CD4-positive, alpha-beta T cell (primary cell): ENCODE data around the gene DYRK1A. TPM values are rescaled to one million over a fixed set of nuclear protein-coding genes. Genes with fewer than 3 reads are reported as not detected.
A peak's percentile ranks its signal among the peaks of the same experiment; 100 is the strongest.

Source experiments
- ATAC-seq: fragments of 200-7000 bp; cut with Tn5 transposase; one replicate; pipeline ENCODE4 v1.10.0; 2022; ENCODE audit warnings: mild to moderate bottlenecking; ENCODE audit not compliant: poor library complexity
- CTCF ChIA-PET: fragments of 350-600 bp; sonication (Branson Sonifier 250); formaldehyde crosslinking; loops from one replicate; lab custom pipeline; 2021; ENCODE audit warnings: antibody characterized with exemption, inconsistent platforms; lab: Charles Lee
- POLR2A ChIA-PET: fragments of 350-600 bp; sonication (Branson Sonifier 250); formaldehyde crosslinking; loops from one replicate; lab custom pipeline; 2021; ENCODE audit warnings: antibody characterized with exemption, inconsistent platforms; lab: Charles Lee
- DNase-seq, 14 experiments: peaks; one replicate each; pipeline ENCODE4 v3.0.0-alpha.2; 2013 to 2020; ENCODE audit warnings: mixed read lengths in 2 of 14
- H3K27ac ChIP-seq, 2 donors: one replicate each; pipeline versions ENCODE4 v1.5.1 to v1.7.0; 2013; ENCODE audit warnings: low read length in 2 of 2, low read depth in 1 of 2, mild to moderate bottlenecking in 1 of 2
- H3K27me3 ChIP-seq, 2 experiments: 1 replicate in 1 of 2; 2 replicates in 1 of 2; pipeline versions ENCODE4 v1.6.1 to v1.7.0; 2013; ENCODE audit warnings: low read length in 2 of 2, control low read depth in 1 of 2, mild to moderate bottlenecking in 1 of 2, moderate library complexity in 1 of 2; ENCODE audit not compliant: insufficient read depth in 2 of 2, control insufficient read depth in 1 of 2
- H3K36me3 ChIP-seq: one replicate; pipeline ENCODE4 v1.6.1; 2013; ENCODE audit warnings: low read length, control low read depth; ENCODE audit not compliant: insufficient read depth
- H3K4me1 ChIP-seq: one replicate; pipeline ENCODE4 v1.6.1; 2013; ENCODE audit warnings: low read length, control low read depth; ENCODE audit not compliant: insufficient read depth
- H3K4me3 ChIP-seq: one replicate; pipeline ENCODE4 v1.5.1; 2013; ENCODE audit warnings: mild to moderate bottlenecking, low read length, moderate library complexity
- H3K9me3 ChIP-seq, 2 experiments: 1 replicate in 1 of 2; 2 replicates in 1 of 2; pipeline versions ENCODE4 v1.6.1 to v1.7.0; 2013; ENCODE audit warnings: low read length in 2 of 2, mild to moderate bottlenecking in 2 of 2, control low read depth in 1 of 2, moderate library complexity in 1 of 2; ENCODE audit not compliant: control insufficient read depth in 1 of 2, insufficient read depth in 1 of 2
- H3K27ac Mint-ChIP-seq: one replicate; pipeline ENCODE4 v1.8.0; 2020; ENCODE audit warnings: mixed read lengths
- H3K27me3 Mint-ChIP-seq: one replicate; pipeline ENCODE4 v1.8.0; 2021; ENCODE audit warnings: mixed read lengths
- H3K36me3 Mint-ChIP-seq: one replicate; pipeline ENCODE4 v1.8.0; 2021; ENCODE audit warnings: low read depth, mixed read lengths
- H3K4me1 Mint-ChIP-seq: one replicate; pipeline ENCODE4 v1.8.0; 2021; ENCODE audit warnings: low read depth, mixed read lengths
- H3K4me3 Mint-ChIP-seq: one replicate; pipeline ENCODE4 v1.8.0; 2020; ENCODE audit warnings: mild to moderate bottlenecking, mixed read lengths
- H3K9me3 Mint-ChIP-seq: one replicate; pipeline ENCODE4 v1.8.0; 2020; ENCODE audit warnings: mixed read lengths
- intact Hi-C, 2 experiments: fragments of 100-400 bp; cut with DNase I in 1 of 2; cut with micrococcal nuclease in 1 of 2; formaldehyde crosslinking; loops; one replicate each; pipeline versions ENCODE4 v1.15.1 to v1.9.0; 2023 to 2025; cut with DNase I, micrococcal nuclease
- total RNA-seq, 174 experiments: library from RNA in 2 of 174; stranded (reverse) in 2 of 174; gene quantifications; one replicate each; pipeline ENCODE4 v1.2.3 and lab custom pipeline; 2021 to 2026
- TF ChIP-seq, protein P1 (sequence below): fragments of 200-600 bp; IDR thresholded peaks from one replicate; pipeline ENCODE4 v1.8.0; 2022; ENCODE audit warnings: antibody characterized with exemption, mild to moderate bottlenecking

Gene DYRK1A
- total RNA-seq, 2 experiments from 2014 or later: 135 to 145 TPM

DNA sequence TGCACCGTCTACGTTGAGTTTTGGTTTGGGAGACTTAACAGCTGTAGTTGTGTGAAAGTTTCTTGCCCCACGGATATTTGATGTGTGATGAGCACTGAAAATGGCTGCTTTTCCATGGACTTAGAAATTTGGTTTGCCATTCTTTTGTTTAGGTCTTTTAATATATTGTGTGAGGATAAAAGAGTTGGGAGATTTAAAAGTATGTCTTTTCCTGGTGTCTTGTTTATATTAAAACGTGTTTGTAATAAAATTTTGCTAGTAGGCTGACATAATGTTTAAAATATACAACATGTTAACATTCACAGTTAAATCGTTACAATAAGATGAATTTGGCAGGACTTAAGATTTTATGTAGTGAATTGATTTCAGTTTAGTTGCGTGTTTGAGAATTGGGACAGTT is 106.9 kb downstream of the DYRK1A start:
- Mint-ChIP-seq H3K27me3 (no peaks in the 10 kb centered on the region), H3K9me3 (no peaks in the 10 kb centered on the region), H3K27ac (no peak overlapping the region), H3K4me1 (peaks cover 88% of the 10 kb centered on the region), H3K36me3 (peaks cover 73% of the 10 kb centered on the region), H3K4me3 (no peak overlapping the region)
- peaks cover 27% of the 10 kb centered on the region for H3K36me3 ChIP-seq
- ATAC-seq (no peak), DNase-seq (no peak)
- TF ChIP-seq, protein P1, sequence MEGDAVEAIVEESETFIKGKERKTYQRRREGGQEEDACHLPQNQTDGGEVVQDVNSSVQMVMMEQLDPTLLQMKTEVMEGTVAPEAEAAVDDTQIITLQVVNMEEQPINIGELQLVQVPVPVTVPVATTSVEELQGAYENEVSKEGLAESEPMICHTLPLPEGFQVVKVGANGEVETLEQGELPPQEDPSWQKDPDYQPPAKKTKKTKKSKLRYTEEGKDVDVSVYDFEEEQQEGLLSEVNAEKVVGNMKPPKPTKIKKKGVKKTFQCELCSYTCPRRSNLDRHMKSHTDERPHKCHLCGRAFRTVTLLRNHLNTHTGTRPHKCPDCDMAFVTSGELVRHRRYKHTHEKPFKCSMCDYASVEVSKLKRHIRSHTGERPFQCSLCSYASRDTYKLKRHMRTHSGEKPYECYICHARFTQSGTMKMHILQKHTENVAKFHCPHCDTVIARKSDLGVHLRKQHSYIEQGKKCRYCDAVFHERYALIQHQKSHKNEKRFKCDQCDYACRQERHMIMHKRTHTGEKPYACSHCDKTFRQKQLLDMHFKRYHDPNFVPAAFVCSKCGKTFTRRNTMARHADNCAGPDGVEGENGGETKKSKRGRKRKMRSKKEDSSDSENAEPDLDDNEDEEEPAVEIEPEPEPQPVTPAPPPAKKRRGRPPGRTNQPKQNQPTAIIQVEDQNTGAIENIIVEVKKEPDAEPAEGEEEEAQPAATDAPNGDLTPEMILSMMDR: no peak
- ChIA-PET CTCF (interaction anchor here (2.7 kb wide), 1 partner anchor 10 kb away, joined by 11 read pairs; no protein-coding TSS in a partner anchor), POLR2A (interaction anchor here (0.9 kb wide), 1 partner anchor 13 kb away, joined by 3 read pairs; no protein-coding TSS in a partner anchor)
- no peak overlapping the region for H3K27ac ChIP-seq
- no peak overlapping the region for H3K4me3 ChIP-seq
- H3K27me3 ChIP-seq: no peaks in the 10 kb centered on the region
- peaks cover 19% of the 10 kb centered on the region for H3K4me1 ChIP-seq
- intact Hi-C loops: no loop called here
- H3K9me3 ChIP-seq: no peaks in the 10 kb centered on the region

- no peaks in the 10 kb centered on the region for H3K27me3 Mint-ChIP-seq
- ChIA-PET POLR2A (interaction anchor here (1.5 kb wide), 2 partner anchors 10 to 108 kb away, joined by 4 to 8 read pairs; partner anchors contain the start of gene DYRK1A), CTCF (interaction anchor here (1.2 to 2.7 kb wide), 2 partner anchors 11 to 66 kb away, joined by 4 to 11 read pairs; no protein-coding TSS in a partner anchor)
- H3K4me3 Mint-ChIP-seq: no peak overlapping the region
- ATAC-seq (no peak), DNase-seq (no peak)
- intact Hi-C loops: no loop called here
- TF ChIP-seq, protein P1: no peak
- Histone ChIP-seq H3K4me1 (peaks cover 19% of the 10 kb centered on the region), H3K9me3 (no peaks in the 10 kb centered on the region), H3K27me3 (no peaks in the 10 kb centered on the region), H3K27ac (no peak overlapping the region), H3K36me3 (peaks cover 31% of the 10 kb centered on the region), H3K4me3 (no peak overlapping the region)
- no peaks in the 10 kb centered on the region for H3K9me3 Mint-ChIP-seq
- peak overlapping the region; percentile 43 for H3K27ac Mint-ChIP-seq
- peaks cover 84% of the 10 kb centered on the region for H3K4me1 Mint-ChIP-seq
- H3K36me3 Mint-ChIP-seq: peaks cover 72% of the 10 kb centered on the region
Observed at GRCh38 chr21:37474342-37474741, 107.8 kb downstream of the DYRK1A start.

- no peaks in the 10 kb centered on the region for H3K9me3 Mint-ChIP-seq
- Histone ChIP-seq H3K9me3 (no peaks in the 10 kb centered on the region), H3K27me3 (no peaks in the 10 kb centered on the region), H3K36me3 (peaks cover 32% of the 10 kb centered on the region), H3K27ac (no peak overlapping the region), H3K4me1 (peaks cover 19% of the 10 kb centered on the region), H3K4me3 (no peak overlapping the region)
- peaks cover 78% of the 10 kb centered on the region for H3K4me1 Mint-ChIP-seq
- peaks cover 71% of the 10 kb centered on the region for H3K36me3 Mint-ChIP-seq
- CTCF ChIA-PET: interaction anchor here (1.2 to 2.7 kb wide), 2 partner anchors 12 to 67 kb away, joined by 4 to 11 read pairs; no protein-coding TSS in a partner anchor
- H3K27me3 Mint-ChIP-seq: no peaks in the 10 kb centered on the region
- peak overlapping the region; percentile 43 for H3K27ac Mint-ChIP-seq
- H3K4me3 Mint-ChIP-seq: peak overlapping the region; percentile 5
- TF ChIP-seq, protein P1: no peak
- DNase-seq (no peak), ATAC-seq (peak; percentile 57)
- POLR2A ChIA-PET: interaction anchor here (1.0 to 1.5 kb wide), 4 partner anchors 11 to 168 kb away, joined by 3 to 8 read pairs (median 4); partner anchors contain the start of gene DYRK1A
- intact Hi-C loops: no loop called here
Observed at GRCh38 chr21:37475186-37475868, 108.8 kb downstream of the DYRK1A start.
